ENCODE measurements around the gene TRAP1. TPM values are rescaled to one million over a fixed set of nuclear protein-coding genes. Genes with fewer than 3 reads are reported as not detected.

TRAP1 gene
- polyA plus RNA-seq, 3 donors = 22.8 to 54.0 (median 22.9) TPM

GRCh38 chr16:3706253-3707012, 10.9 kb downstream of the TRAP1 start:
- H2AFZ ChIP-seq (ENCODE audit: insufficient read depth, low read depth, low read length, poor library complexity, severe bottlenecking) = no peak overlapping the region
- Mint-ChIP-seq H3K36me3 (peaks cover 12 to 20% of the 10 kb centered on the region in 2 donors), H3K4me1 (peaks cover 4% of the 10 kb centered on the region), H3K27me3 (ENCODE audit: low read depth in 3 of 3) (peaks cover 3 to 6% (median 5%) of the 10 kb centered on the region in 3 donors), H3K27ac (peak overlapping the region in 1 of 7 donors; percentile 61), H3K4me3 (no peak overlapping the region), H3K9me3 (peaks cover 0 to 1% (median 0%) of the 10 kb centered on the region in 7 donors)
- no peak overlapping the region for H3K4me2 ChIP-seq (replicated peaks; ENCODE audit: extremely low read depth, low read length, poor library complexity, severe bottlenecking)
- H3K9me3 ChIP-seq (replicated peaks in 1 of 2; ENCODE audit: control insufficient read depth in 1 of 2, insufficient read depth in 1 of 2, low read length in 2 of 2) = no peaks in the 10 kb centered on the region
- no peak for DNase-seq
- H4K20me1 ChIP-seq (ENCODE audit: insufficient read depth, low read length) = no peaks in the 10 kb centered on the region
- peaks cover 2 to 7% of the 10 kb centered on the region in 2 donors for H3K36me3 ChIP-seq (replicated peaks in 1 of 2; ENCODE audit: control insufficient read depth in 1 of 2, insufficient read depth in 2 of 2, low read length in 2 of 2)
- no peaks in the 10 kb centered on the region for H3K27me3 ChIP-seq (ENCODE audit: control insufficient read depth in 2 of 2, insufficient read depth in 2 of 2, low read length in 2 of 2)
- H3K9ac ChIP-seq (ENCODE audit: insufficient read depth, low read length, poor library complexity, severe bottlenecking) = no peak overlapping the region
- no peaks in the 10 kb centered on the region for H3K4me1 ChIP-seq (ENCODE audit: control insufficient read depth in 1 of 2, insufficient read depth in 2 of 2, low read length in 2 of 2)
- no peak for TF ChIP-seq CTCF (IDR thresholded peaks at IDR 0.05)
- H3K79me2 ChIP-seq (ENCODE audit: insufficient read depth, low read length) = peaks cover 6% of the 10 kb centered on the region
- 100% methylated on average over 5 of the region's 10 CpGs for WGBS (ENCODE audit: insufficient coverage)
- no peak overlapping the region for H3K4me3 ChIP-seq (replicated peaks in 1 of 3; ENCODE audit: low read depth in 2 of 3, low read length in 3 of 3)
- intact Hi-C loops (cut with micrococcal nuclease) = no loop called here
- H3K27ac ChIP-seq (ENCODE audit: low read depth in 1 of 2, low read length in 2 of 2) = no peak overlapping the region

GRCh38 chr16:3702082-3702481, 15.2 kb downstream of the TRAP1 start:
- Histone ChIP-seq H2AFZ (ENCODE audit: insufficient read depth, low read depth, low read length, poor library complexity, severe bottlenecking) (no peak overlapping the region), H3K27me3 (ENCODE audit: control insufficient read depth in 2 of 2, insufficient read depth in 2 of 2, low read length in 2 of 2) (no peaks in the 10 kb centered on the region), H4K20me1 (ENCODE audit: insufficient read depth, low read length) (no peaks in the 10 kb centered on the region), H3K36me3 (replicated peaks in 1 of 2; ENCODE audit: control insufficient read depth in 1 of 2, insufficient read depth in 2 of 2, low read length in 2 of 2) (peaks cover 0 to 7% of the 10 kb centered on the region in 2 donors), H3K27ac (ENCODE audit: low read depth in 1 of 2, low read length in 2 of 2) (no peak overlapping the region), H3K4me1 (ENCODE audit: control insufficient read depth in 1 of 2, insufficient read depth in 2 of 2, low read length in 2 of 2) (peaks cover 0 to 7% of the 10 kb centered on the region in 2 donors), H3K4me3 (replicated peaks in 1 of 3; ENCODE audit: low read depth in 2 of 3, low read length in 3 of 3) (no peak overlapping the region), H3K9ac (ENCODE audit: insufficient read depth, low read length, poor library complexity, severe bottlenecking) (no peak overlapping the region), H3K79me2 (ENCODE audit: insufficient read depth, low read length) (no peaks in the 10 kb centered on the region), H3K4me2 (replicated peaks; ENCODE audit: extremely low read depth, low read length, poor library complexity, severe bottlenecking) (no peak overlapping the region), H3K9me3 (replicated peaks in 1 of 2; ENCODE audit: control insufficient read depth in 1 of 2, insufficient read depth in 1 of 2, low read length in 2 of 2) (no peaks in the 10 kb centered on the region)
- no peak overlapping the region for H3K4me3 Mint-ChIP-seq
- intact Hi-C loops (cut with micrococcal nuclease) = no loop called here
- H3K9me3 Mint-ChIP-seq = peaks cover 0 to 7% (median 0%) of the 10 kb centered on the region in 7 donors
- 93% methylated on average over 7 of the region's 7 CpGs for WGBS (ENCODE audit: insufficient coverage)
- TF ChIP-seq CTCF (IDR thresholded peaks at IDR 0.05) = no peak
- H3K4me1 Mint-ChIP-seq = peaks cover 8% of the 10 kb centered on the region
- H3K27ac Mint-ChIP-seq = peak overlapping the region in 1 of 7 donors; percentile 24
- no peak for DNase-seq
- H3K27me3 Mint-ChIP-seq (ENCODE audit: low read depth in 3 of 3) = peaks cover 6 to 14% (median 6%) of the 10 kb centered on the region in 3 donors
- peaks cover 16 to 21% of the 10 kb centered on the region in 2 donors for H3K36me3 Mint-ChIP-seq

Data from CD14-positive monocyte (primary cell).